GM19193 (cell line): ENCODE measurements around the gene ADCY9.

Experiments
- POLR2A ChIP-seq: IDR thresholded peaks from 4 replicates; pipeline ENCODE4 v1.6.1; 2011; ENCODE audit not compliant: insufficient read depth, insufficient read length; ENCODE audit errors: extremely low read depth

The ADCY9 gene

DNA sequence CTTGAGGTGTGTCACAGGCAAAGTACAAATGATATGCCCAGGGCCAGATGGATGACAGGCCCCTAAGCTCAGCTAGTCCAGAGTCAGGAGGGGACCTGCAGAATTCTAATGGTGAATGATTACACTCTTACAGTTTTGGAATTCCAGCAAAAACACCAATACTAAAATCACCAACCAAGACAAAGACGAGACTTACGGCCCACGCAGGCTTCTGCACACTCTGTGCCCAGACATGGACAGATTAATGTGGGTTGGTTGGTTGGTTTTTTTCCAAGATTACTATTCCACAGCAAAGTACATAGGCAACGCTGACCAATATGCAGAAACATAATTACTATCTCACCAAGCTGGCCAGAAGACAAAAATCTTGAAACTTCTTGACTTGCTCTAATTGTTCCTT, 9.7 kb downstream of the ADCY9 start:
- TF ChIP-seq POLR2A: no peak

DNA sequence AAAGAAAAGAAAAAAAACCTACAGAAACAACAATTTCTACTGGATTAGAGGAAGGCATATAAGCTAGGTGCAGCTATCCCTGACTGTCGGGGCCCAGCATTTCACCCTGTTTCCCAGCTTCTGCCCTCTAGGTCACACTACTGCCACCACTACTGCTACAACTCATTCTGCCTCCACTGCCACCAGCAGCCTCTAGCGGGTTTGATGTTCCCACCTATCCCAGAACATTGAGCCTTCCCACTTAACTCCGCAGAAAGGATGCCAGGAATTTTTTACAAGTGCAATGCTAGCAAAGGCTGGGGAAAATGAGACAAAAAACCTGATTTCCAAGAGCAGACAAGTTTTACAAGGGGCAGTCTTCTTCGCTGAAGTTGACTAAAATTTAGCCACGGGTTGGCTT, 10.4 kb downstream of the ADCY9 start:
- no peak for TF ChIP-seq POLR2A

DNA sequence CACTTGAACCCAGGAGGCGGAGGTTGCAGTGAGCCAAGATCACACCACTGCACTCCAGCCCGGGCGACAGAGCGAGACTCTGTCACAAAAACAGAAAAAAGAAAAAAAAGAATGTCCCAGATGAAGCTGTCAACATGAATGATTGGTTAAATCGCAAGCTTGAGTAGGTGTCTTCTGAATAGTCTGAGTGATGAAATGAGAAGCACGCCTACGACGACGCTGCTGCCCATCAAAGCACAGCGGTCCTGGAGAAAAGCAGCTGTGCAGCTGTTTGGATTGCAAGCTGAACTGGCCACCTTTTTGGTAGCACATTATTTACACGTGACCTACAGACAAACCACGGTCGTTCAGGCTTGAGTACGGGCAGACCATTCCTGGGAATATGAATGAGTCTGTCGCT, 12.5 kb downstream of the ADCY9 start:
- TF ChIP-seq POLR2A: no peak

DNA sequence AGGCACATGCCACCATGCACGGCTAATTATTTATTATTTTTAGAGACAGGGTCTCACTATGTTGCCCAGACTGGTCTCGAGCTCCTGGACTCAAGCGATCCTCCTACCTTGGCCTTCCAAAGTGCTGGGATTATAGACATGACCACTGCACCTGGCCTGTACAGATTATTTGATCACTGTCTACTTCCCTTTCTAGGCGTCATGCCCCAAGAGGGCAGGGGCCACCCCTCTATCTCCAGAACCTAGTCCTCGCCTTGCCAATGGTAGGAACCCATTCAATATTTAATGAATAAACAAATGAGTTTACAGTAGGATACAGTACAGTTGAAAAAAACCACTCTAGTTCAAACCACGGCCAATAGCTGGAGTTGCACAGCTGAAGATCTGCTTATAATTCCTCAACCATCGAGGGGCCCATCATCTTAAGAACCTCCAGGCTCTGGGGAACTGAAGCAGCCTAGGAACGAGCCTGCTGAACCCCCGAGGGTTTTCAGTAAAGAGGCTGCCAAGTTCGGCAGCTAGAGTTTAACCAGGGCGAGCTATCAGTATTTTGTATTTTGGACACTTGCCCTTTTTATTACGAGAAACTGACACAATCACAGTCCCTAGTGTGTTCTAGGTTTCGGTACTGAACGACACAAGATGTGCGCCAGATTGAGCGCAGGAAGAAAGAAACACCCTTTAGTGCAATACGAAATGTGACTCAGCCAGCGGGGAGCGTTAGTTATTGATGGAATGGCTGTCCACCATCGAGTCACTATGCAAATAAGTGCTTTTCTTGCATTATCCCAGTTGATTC, 14.6 kb downstream of the ADCY9 start:
- no peak for TF ChIP-seq POLR2A

DNA sequence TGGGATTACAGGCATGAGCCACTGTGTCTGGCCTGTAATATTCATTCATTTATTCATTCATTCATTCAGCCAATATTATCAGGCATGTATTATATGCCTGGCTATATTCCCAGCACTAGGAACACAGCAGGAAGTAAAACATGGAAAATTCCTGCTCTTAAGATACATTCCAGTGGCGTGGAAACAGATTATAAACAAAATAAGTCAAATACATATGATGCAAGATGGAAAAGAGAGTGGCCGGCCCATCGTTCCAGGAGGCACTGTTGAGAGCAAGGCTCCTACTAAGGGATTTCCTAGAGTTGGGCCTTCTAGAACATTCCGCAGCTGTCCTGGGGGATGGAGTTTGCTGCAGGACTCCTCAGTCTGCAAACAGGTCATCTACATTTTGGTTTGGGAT, 17.7 kb downstream of the ADCY9 start:
- TF ChIP-seq POLR2A: no peak

DNA sequence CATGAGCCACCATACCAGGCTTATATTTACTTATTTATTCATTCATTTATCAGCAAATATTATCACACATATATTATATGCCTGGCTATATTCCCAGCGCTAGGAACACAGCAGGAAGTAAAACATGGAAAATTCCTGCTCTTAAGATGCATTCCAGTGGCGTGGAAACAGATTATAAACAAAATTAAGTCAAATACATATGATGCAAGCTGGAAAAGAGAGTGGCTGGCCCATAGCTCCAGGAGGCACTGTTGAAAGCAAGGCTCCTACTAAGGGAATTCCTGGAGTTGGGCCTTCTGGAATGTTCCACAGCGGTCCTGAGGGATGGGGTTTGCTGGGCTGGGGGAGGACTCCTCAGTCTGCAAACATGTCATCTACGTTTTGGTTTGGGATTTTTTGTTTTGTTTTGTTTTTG, 18.4 kb downstream of the ADCY9 start:
- TF ChIP-seq POLR2A: no peak

DNA sequence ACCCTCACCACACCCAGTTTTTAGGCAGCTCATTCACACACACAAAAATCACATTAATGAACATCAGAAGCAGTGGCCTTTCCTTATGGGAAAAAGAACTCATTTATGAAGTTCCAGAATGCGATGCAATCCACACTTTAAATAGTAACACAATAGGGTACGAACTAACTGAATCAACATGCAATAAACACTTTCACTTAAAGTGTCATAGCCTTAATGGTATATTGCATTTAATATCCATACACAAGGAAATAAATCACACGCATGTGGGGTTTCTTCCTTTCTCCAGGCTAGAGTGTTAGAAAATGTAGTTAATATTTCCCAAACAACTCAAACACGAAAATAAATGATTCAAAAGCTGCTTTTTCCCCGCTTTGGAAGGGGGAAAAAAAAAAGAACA, 19.7 kb downstream of the ADCY9 start:
- TF ChIP-seq POLR2A: no peak

DNA sequence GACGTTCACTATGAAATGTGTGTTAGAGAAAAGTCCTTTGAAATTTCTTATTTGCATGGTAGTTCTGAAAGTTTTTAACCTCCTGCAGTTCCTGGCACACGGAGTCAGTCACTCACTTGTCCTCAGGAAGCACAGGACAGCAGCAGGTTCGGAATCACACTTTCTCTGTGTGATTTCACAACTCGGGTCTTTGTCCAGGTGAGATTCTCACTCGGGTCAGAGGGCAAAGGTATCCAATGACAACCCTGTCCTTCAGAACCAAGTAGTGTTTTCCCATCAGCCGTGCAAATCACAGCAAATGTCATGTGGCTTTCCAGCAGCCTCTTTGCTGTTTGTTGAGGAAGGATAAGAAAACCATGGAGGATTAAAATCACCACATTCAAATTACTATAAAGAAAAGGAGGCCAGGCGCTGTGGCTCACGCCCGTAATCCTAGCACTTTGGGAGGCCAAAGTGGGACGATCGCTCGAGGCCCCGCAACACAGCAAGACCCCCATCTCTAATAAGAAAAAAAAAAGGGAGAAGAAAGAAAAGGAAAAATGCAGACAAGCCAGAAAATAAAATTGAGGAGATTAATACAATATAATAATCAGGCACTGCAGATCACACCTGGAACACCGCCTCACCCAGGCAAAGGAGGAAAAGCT, 22.0 kb downstream of the ADCY9 start:
- no peak for TF ChIP-seq POLR2A

DNA sequence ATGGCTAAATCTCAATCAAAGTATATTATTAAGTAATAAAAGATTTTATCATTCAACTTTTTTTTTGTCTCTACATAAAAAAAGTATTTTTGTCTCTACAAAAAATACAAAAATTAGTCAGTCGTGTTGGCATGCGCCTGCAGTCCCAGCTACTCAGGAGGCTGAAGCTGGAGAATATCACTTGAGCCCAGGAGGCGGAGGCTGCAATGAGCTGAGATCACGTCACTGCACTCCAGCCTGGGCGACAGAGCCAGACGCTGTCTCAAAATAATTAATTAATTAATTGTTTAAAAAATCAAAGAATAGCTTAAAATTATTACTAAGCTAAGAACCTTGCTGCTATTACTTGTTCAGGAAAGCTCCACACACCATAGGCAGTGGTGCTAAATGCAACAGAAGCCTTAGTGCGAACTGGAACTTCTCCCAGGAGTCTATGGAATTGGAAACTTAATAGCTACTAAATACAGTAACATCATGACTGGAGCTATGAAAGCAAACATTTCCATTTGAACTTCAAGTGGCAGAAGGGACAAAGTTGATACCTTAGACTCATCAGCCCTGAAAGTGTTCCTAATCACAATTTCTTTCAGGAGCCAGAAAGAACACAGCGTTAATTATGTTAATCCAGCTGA, 22.6 kb downstream of the ADCY9 start:
- TF ChIP-seq POLR2A: no peak

DNA sequence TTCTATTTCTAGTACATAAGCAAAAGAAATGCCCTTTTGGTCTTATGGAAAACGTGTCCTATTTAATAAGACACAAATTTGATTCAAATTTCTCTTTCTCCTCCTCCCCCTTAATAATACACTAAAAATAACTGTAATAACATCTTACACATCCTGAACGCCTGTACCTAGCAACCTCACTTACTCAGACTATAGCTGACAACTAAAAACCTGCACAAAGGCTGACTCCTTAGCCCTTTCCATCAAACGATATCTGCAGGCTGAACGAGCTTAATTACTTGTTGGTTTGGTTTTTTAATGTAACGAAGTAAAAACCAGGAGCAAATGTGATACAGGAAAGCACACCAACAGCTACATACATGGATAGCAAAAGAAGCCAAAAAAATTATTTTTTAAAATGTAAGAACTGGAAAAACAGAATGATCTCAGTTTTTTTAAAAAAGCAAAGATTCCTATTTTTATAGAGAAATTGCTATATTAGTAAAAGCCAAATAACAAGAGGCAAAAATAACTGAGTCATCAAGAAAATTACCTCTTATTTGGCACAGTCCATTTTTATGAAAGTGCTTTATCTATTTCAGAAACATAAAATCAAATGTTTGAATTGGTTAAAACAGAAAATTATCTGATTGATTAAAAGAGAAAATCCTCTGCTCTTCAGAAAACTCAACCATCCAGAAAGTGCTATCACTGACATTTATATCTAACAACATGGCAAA, 23.5 kb downstream of the ADCY9 start:
- TF ChIP-seq POLR2A: no peak

DNA sequence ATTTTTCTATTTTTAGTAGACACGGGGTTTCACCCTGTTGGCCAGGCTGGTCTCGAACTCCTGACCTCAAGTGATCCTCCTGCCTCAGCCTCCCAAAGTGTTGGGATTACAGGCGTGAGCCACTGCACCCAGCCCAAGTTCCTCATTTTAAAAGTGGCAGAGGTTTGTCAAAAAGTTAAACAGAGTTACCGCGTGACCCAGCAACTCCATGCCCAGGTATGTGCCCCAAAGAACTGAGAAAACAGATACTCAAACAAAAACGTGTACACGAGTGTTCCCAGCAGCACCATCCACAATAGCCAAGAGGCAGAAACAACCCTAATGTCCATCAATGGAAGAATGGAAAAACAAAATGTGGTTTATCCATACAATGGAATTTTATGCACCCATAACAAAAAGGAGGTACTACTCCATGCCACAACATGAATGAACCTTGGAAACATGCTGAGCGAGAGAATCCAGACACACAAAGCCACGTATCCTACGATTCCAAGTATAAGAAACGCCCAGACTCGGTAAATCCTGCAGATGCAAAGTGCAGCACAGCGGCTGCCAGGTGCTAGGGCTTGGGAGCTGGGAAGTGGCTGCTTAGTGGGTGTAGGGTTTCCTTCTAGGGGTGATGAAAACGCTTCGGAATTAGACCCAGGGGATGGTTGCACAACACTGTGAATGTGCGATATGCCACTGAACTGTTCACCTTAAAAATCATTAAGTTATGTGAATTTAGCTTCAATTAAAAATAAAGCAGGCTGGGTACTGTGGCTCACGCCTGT, 24.8 kb downstream of the ADCY9 start:
- TF ChIP-seq POLR2A: no peak

DNA sequence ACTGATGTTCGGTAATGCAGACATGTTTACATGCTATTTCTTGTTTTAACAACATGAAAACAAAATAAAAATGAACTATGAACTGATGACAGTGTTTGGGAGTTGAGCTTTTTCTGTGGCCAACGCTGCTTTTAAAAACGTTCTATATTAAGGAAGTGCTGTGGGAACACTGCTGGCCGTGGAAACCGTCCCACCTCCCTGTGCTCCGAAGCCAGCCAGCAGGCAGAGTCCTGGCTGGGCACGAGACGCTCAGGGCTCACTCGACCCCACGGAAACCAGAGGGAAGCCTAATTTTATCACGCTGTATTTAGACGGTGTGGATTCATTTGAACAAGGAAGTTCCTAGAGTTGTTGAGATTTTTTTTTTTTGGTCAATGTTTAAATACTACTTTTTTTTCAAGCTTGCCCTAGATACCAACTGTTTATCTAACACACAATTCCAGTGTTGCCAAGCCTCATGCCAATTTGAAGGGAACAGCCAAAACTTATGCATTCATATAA, 25.8 kb downstream of the ADCY9 start:
- no peak for TF ChIP-seq POLR2A

DNA sequence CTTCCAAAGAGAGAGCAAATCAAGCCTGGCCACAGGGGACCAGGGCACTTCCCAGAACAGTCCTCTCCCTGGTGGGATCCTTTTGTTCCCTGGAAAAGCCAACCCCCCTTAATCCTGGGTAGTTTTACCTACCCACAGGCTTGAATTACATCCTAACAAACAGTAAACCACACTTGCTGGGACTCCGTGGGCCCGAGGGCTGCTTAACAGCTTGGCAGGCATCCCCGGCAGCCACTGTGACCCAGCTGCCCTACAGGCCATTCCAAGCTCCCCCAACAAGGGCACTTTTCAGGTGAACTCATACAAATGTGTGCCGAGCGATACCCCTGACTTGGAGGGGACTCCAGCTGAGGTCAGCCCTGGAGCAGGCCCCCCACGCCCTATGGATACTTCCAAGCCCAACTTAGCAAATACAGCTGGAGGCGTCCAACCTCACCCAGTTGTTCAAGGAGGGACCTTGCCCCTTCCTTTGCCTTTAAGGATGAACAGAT, 26.4 kb downstream of the ADCY9 start:
- TF ChIP-seq POLR2A: no peak

DNA sequence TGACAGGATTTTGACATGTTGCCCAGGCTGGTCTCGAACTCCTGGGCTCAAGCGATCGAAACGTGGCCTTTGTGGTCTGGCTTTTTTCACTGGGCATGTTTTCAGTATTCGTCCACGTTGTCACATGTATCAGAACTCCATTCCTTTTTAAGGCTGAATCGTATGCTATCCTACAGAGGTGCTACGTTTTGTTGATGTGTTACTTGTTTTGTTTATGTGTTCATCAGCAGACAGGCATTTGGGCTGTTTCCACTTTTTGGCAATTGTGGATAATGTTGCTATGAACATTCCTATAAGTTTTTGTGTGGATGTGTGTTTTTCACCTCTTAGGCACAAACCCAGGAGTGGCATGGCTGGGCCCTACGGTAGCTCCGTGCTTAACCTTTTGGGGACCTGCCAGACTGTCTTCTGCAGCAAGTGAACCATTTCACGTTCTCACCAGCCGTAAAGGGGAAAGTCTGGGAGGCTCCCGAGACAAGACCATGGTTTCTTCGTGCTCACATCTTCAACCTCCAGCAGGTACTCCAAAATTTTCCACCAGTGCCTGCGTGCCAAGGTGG, 26.9 kb downstream of the ADCY9 start:
- no peak for TF ChIP-seq POLR2A
